GM23248 (cell line): ENCODE data around the gene L3MBTL4. TPM values are rescaled to one million over a fixed set of nuclear protein-coding genes. Genes with fewer than 3 reads are reported as not detected.

ENCODE experiments used
- DNase-seq: peaks from one replicate; pipeline ENCODE4 v3.0.0-alpha.2; 2015
- H2AFZ ChIP-seq: fragments of 200-600 bp; sonication (generic); 2 replicates; pipeline ENCODE4 v1.6.1; 2016; ENCODE audit warnings: antibody characterized with exemption
- H3F3A ChIP-seq: fragments of 200-600 bp; sonication (generic); 2 replicates; pipeline ENCODE4 v1.6.1; 2016; ENCODE audit warnings: mild to moderate bottlenecking, antibody characterized with exemption, mixed run types; ENCODE audit not compliant: insufficient read depth
- H3K27ac ChIP-seq: fragments of 200-600 bp; sonication (generic); 2 replicates; pipeline ENCODE4 v1.5.1; 2016; ENCODE audit warnings: mild to moderate bottlenecking
- H3K27me3 ChIP-seq: fragments of 200-600 bp; sonication (generic); replicated peaks from 2 replicates; pipeline ENCODE4 v1.6.1; 2016; ENCODE audit warnings: mild to moderate bottlenecking; ENCODE audit not compliant: insufficient read depth
- H3K36me3 ChIP-seq: fragments of 200-600 bp; sonication (generic); 2 replicates; pipeline ENCODE4 v1.6.1; 2016; ENCODE audit warnings: low read depth, mild to moderate bottlenecking
- H3K4me1 ChIP-seq: fragments of 200-600 bp; sonication (generic); 2 replicates; pipeline ENCODE4 v1.6.1; 2016; ENCODE audit warnings: mild to moderate bottlenecking; ENCODE audit not compliant: insufficient read depth
- H3K4me2 ChIP-seq: fragments of 200-600 bp; sonication (generic); one replicate; pipeline ENCODE4 v1.6.1; 2016; ENCODE audit warnings: mild to moderate bottlenecking; ENCODE audit not compliant: unreplicated experiment
- H3K4me3 ChIP-seq: fragments of 200-600 bp; sonication (generic); 2 replicates; pipeline ENCODE4 v1.5.1; 2016; ENCODE audit warnings: mild to moderate bottlenecking
- H3K79me2 ChIP-seq: fragments of 200-600 bp; sonication (generic); 2 replicates; pipeline ENCODE4 v1.6.1; 2016; ENCODE audit warnings: mild to moderate bottlenecking; ENCODE audit not compliant: insufficient read depth
- H3K9ac ChIP-seq: fragments of 200-600 bp; sonication (generic); 2 replicates; pipeline ENCODE4 v1.6.1; 2016; ENCODE audit warnings: mild to moderate bottlenecking
- H3K9me2 ChIP-seq: fragments of 200-600 bp; sonication (generic); 2 replicates; pipeline ENCODE4 v1.6.1; 2016; ENCODE audit warnings: mixed run types, mild to moderate bottlenecking, moderate library complexity; ENCODE audit not compliant: insufficient read depth
- H3K9me3 ChIP-seq: fragments of 200-600 bp; sonication (generic); one replicate; pipeline ENCODE4 v1.6.1; 2017; ENCODE audit warnings: low read depth
- H4K20me1 ChIP-seq: fragments of 200-600 bp; sonication (generic); 2 replicates; pipeline ENCODE4 v1.6.0; 2016; ENCODE audit not compliant: insufficient read depth
- EZH2 ChIP-seq: fragments of 200-600 bp; sonication (generic); IDR thresholded peaks from 2 replicates; pipeline ENCODE4 v1.6.1; 2018; ENCODE audit warnings: antibody characterized with exemption, mild to moderate bottlenecking; ENCODE audit not compliant: insufficient read depth, poor library complexity, severe bottlenecking
- EZH2phosphoT487 ChIP-seq: fragments of 200-600 bp; sonication (generic); IDR thresholded peaks from 2 replicates; pipeline ENCODE4 v1.6.1; 2018; ENCODE audit warnings: antibody characterized with exemption, moderate library complexity, mild to moderate bottlenecking, low read depth; ENCODE audit not compliant: insufficient read depth
- WGBS, 2 experiments: methylation state at CpG; one replicate each; pipeline ENCODE4 v1.1.6; 2015 to 2017; ENCODE audit warnings: low lambda C conversion rate in 2 of 2, low coverage in 1 of 2; ENCODE audit errors: missing lambda C conversion rate in 2 of 2; 5-methylcytosine and 5-hydroxymethylcytosine counted together
- in situ Hi-C: fragments of 300-500 bp; cut with MboI; formaldehyde crosslinking; loops from 2 replicates; pipeline ENCODE4 v1.15.0; 2020
- polyA plus RNA-seq: library from polyadenylated mRNA; unstranded; fragments of >200 nt; fragmentation: Nextera tagmentation; extraction: Ambion mirVana; gene quantifications from 2 replicates; pipeline ENCODE4 v1.2.1, GENCODE V29; 2016
- total RNA-seq: library from RNA; depleted of rRNA; stranded (reverse); fragments of >200 nt; shearing (Covaris generic); gene quantifications from 2 replicates; pipeline ENCODE4 v1.2.3, GENCODE V29; 2014

The L3MBTL4 gene
- total and polyA plus RNA-seq, 2 experiments from 2014 or later = not detected

GRCh38 chr18:6111726-6112125, 303.0 kb downstream of the L3MBTL4 start:
- H3K9me3 ChIP-seq = no peaks in the 10 kb centered on the region
- no peaks in the 10 kb centered on the region for H3F3A ChIP-seq
- TF ChIP-seq EZH2phosphoT487 = no peak
- no peak for TF ChIP-seq EZH2
- no peaks in the 10 kb centered on the region for H3K9me2 ChIP-seq
- in situ Hi-C loops = no loop called here
- no peaks in the 10 kb centered on the region for H4K20me1 ChIP-seq
- no peak overlapping the region for H3K4me3 ChIP-seq
- no peak overlapping the region for H3K9ac ChIP-seq
- no peak overlapping the region for H3K27ac ChIP-seq
- 49 to 57% methylated on average over 3 of the region's 3 CpGs for WGBS, 2 experiments
- H3K36me3 ChIP-seq = no peaks in the 10 kb centered on the region
- no peaks in the 10 kb centered on the region for H3K79me2 ChIP-seq
- DNase-seq = no peak
- H3K4me2 ChIP-seq = no peak overlapping the region
- no peak overlapping the region for H2AFZ ChIP-seq
- no peaks in the 10 kb centered on the region for H3K4me1 ChIP-seq
- H3K27me3 ChIP-seq = 0 out of 2 replicates have a peak, but pooled peaks cover 4% of the 10 kb centered on the region

- 67 to 68% methylated on average over 6 of the region's 6 CpGs for WGBS, 2 experiments
- in situ Hi-C loops = no loop called here
- Histone ChIP-seq H3K9ac (no peak overlapping the region), H2AFZ (no peak overlapping the region), H3K27me3 (0 out of 2 replicates have a peak, but pooled peaks cover 4% of the 10 kb centered on the region), H3K4me1 (no peaks in the 10 kb centered on the region), H3K27ac (no peak overlapping the region), H3K36me3 (no peaks in the 10 kb centered on the region), H3K4me3 (no peak overlapping the region), H3K9me2 (no peaks in the 10 kb centered on the region), H3K4me2 (no peak overlapping the region), H4K20me1 (no peaks in the 10 kb centered on the region), H3F3A (no peaks in the 10 kb centered on the region), H3K79me2 (no peaks in the 10 kb centered on the region), H3K9me3 (no peaks in the 10 kb centered on the region)
- DNase-seq = no peak
- TF ChIP-seq EZH2 = no peak
- no peak for TF ChIP-seq EZH2phosphoT487
Measured at GRCh38 chr18:6109743-6110142, 305.0 kb downstream of the L3MBTL4 start.

GRCh38 chr18:6107794-6108193, 306.9 kb downstream of the L3MBTL4 start:
- no peaks in the 10 kb centered on the region for H3K9me2 ChIP-seq
- no peaks in the 10 kb centered on the region for H4K20me1 ChIP-seq
- 57 to 61% methylated on average over 6 of the region's 6 CpGs for WGBS, 2 experiments
- no peaks in the 10 kb centered on the region for H3K36me3 ChIP-seq
- no peak for DNase-seq
- H3F3A ChIP-seq = no peaks in the 10 kb centered on the region
- no peaks in the 10 kb centered on the region for H3K9me3 ChIP-seq
- no peak overlapping the region for H3K9ac ChIP-seq
- no peak overlapping the region for H2AFZ ChIP-seq
- H3K4me3 ChIP-seq = no peak overlapping the region
- in situ Hi-C loops = no loop called here
- no peak overlapping the region for H3K27ac ChIP-seq
- no peak overlapping the region for H3K4me2 ChIP-seq
- no peaks in the 10 kb centered on the region for H3K79me2 ChIP-seq
- peaks cover under 1% of the 10 kb centered on the region; the same call in 1 of the 2 replicates for H3K27me3 ChIP-seq
- TF ChIP-seq EZH2 (no peak), EZH2phosphoT487 (no peak)
- no peaks in the 10 kb centered on the region for H3K4me1 ChIP-seq

GRCh38 chr18:6106091-6106685, 308.5 kb downstream of the L3MBTL4 start:
- no peaks in the 10 kb centered on the region for H4K20me1 ChIP-seq
- H3F3A ChIP-seq = no peaks in the 10 kb centered on the region
- no peaks in the 10 kb centered on the region for H3K79me2 ChIP-seq
- in situ Hi-C loops = no loop called here
- no peak for TF ChIP-seq EZH2phosphoT487
- no peak for TF ChIP-seq EZH2
- H3K4me1 ChIP-seq = no peaks in the 10 kb centered on the region
- no peak overlapping the region for H2AFZ ChIP-seq
- no peak overlapping the region for H3K4me2 ChIP-seq
- DNase-seq = no peak
- no peaks in the 10 kb centered on the region for H3K9me2 ChIP-seq
- H3K36me3 ChIP-seq = no peaks in the 10 kb centered on the region
- H3K9ac ChIP-seq = no peak overlapping the region
- 0 to 3% methylated on average over 1 of the region's 1 CpG for WGBS, 2 experiments
- no peaks in the 10 kb centered on the region for H3K9me3 ChIP-seq
- H3K4me3 ChIP-seq = no peak overlapping the region
- H3K27ac ChIP-seq = no peak overlapping the region
- no peaks in the 10 kb centered on the region; the same call in 1 of the 2 replicates for H3K27me3 ChIP-seq
